Stimulated activated CD4-positive, alpha-beta T cell treated with anti-CD3 and anti-CD28 coated beads, Interleukin-4, amount 100 ng/mL, for 1 hour (primary cell): Measurements from ENCODE around the gene SLC25A13.
"Not testable (repeated sequence)": the region's sequence is repeated elsewhere in the genome, so short reads cannot be mapped to it uniquely, and the experiment has no call there.

Experiments
- DNase-seq: peaks from one replicate; pipeline ENCODE4 v3.0.0-alpha.2; 2020

Gene SLC25A13

DNA sequence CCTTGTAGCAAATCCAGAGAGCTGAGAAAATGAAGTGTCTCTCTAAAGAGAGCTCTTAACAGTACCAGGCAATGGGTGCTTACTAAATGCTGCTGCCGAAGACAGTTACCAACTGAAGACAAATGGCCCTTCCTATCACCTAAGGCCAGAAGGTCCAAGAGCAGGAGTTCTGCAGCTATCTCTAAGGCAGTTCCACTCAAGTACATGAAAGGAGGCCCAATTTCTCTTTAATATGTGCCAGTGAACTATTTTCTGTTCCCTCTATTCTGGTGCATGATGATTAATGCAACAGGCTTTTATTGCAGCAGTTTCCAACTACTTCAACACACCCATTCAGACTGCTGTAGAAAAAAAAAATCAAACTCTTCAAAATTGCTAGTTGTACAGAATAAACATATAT is 122.5 kb downstream of the SLC25A13 start:
- DNase-seq: no peak

- no peak for DNase-seq
Measured at GRCh38 chr7:96198047-96198636, 123.8 kb downstream of the SLC25A13 start.

DNA sequence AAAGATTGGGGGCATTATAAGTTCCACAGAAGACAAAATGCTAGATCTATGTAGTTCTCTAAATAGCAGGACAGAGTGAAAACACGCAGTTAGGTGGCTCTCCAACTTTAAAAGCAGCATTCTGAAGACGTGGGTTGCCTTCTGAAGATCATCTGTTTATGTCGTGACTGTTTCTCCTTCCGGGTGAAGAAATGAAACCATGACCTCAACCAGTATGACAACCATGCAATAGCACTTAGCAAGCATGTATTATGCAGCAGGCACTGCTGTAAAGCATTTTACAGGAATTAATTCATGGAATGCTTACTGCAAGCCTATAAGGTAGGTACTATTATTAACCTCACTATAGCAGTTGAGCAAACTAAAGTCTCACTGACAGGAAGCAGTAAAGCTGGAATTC is 125.2 kb downstream of the SLC25A13 start:
- DNase-seq: no peak

- DNase-seq: no peak
Measured at GRCh38 chr7:96189129-96189820, 132.6 kb downstream of the SLC25A13 start.

GRCh38 chr7:96188591-96188991 is 133.3 kb downstream of the SLC25A13 start:
- no peak for DNase-seq

GRCh38 chr7:96188174-96188581 is 133.7 kb downstream of the SLC25A13 start:
- no peak for DNase-seq

GRCh38 chr7:96187735-96188134 is 134.2 kb downstream of the SLC25A13 start:
- DNase-seq: no peak

DNA sequence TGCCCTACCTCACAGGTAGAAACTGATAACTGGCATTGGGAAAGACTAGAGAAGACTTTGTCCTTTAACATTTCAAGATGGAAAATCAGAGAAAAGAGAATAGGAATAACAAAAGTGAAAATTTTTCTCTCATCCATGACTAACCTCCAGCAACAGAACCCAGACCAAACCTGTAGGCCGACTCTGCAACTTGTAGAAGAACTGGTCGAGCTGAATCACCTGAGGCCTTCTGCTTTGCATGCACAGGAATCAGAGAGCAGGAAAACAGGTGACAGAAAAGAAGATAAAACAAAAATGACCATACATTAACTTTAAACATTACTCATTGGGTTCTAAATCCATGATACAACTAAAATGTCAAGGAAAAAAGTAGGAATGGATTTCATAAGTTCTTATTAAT is 137.1 kb downstream of the SLC25A13 start:
- no peak for DNase-seq

- no peak for DNase-seq
Measured at GRCh38 chr7:96183163-96183670, 138.7 kb downstream of the SLC25A13 start.

- no peak for DNase-seq
Measured at GRCh38 chr7:96182424-96183158, 139.3 kb downstream of the SLC25A13 start.

DNA sequence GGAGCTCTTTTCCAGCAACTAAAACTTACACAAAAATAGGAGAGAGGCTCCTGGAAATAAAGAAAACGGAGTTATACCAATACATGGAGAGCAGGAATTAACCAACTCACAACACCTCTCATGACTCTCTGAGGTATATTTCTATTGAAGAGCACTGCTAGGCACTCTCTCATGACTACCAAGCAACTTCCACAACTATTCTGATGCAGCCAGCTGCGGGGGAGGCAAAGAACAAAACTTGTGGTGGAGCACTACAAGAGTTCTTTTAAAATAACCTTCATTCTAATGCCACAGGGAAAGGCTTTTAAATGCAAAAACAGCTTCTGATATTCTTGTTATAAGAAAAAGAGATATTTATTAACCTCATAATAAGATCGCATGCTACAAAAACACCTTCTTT is 140.7 kb downstream of the SLC25A13 start:
- no peak for DNase-seq

- DNase-seq: no peak
Measured at GRCh38 chr7:96179837-96180236, 142.1 kb downstream of the SLC25A13 start.

DNA sequence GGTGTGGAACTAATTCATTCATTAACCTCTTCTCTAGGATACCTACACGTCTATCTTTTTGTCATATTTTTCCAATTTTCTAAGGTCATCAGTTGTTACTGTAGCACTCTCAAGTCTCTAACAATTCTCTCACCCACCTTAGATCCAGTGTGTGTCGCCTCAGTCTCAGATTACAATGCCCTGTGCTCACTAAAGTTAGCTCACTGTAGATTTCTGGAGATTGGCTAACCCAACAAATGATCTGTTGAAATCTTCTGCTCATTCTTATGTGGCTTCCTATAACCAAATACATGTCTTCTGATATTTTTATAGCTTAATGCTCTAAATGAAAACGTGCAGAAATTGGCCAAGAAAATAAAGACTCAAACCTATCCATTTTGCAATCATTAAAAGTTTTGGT is 142.6 kb downstream of the SLC25A13 start:
- no peak for DNase-seq

DNA sequence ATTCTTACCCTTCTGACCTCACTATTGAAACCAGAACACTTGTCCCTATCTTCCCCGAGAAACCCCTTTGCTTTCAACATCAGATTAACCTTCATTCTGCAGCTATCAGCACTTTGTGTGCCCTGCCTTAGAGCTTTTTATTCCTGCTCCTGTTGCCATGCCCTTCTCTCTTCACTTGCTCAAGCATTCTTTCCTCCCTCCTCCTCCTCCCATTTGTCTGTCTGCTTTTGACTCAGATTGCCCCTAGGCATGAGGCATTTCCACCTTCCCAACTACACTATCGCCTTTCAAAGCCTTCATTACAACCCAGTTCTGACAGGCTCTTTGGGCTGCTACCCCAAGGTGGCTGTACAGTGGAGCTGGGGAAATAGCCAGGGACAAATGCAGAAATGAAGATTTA is 143.3 kb downstream of the SLC25A13 start:
- no peak for DNase-seq

GRCh38 chr7:96177353-96177752 is 144.5 kb downstream of the SLC25A13 start:
- no peak for DNase-seq

DNA sequence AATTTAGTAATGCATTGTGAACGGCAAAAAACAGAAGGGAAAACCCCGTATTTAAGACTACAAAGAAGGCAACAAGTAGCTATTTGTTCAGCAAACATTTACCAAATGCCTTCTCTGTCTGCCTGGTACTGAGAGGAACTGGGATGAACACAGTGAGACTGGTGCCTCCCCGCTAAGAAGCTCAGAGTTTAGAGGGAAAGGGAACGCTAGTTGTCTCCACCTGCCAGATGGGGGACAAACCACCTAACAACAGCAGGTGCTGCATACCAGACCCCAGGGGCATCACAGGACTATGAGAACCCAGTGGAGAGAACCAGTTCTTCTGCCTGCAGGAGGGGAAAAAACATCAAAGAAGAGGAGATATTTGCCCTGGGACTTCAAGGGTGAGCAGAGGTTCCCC is 147.1 kb downstream of the SLC25A13 start:
- DNase-seq: no peak

DNA sequence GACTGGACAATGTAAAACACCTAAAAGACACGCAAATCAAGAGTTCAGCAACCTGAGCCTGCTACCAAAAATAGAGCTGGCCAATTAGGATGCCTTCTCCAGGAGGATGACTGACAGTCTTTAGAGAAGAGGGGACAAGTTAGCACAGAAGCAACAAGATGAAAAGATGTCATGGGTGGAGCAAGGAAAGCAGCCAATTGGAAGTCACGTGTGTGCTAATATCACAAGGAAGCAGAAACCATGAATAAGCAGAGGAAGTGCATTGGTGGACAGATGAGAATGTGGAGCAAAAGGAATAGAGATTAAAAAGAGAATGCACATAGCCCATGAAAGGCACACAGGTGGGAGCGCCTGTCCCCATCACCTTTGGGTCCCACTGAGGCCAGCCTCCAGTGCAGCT is 148.1 kb downstream of the SLC25A13 start:
- no peak for DNase-seq

DNA sequence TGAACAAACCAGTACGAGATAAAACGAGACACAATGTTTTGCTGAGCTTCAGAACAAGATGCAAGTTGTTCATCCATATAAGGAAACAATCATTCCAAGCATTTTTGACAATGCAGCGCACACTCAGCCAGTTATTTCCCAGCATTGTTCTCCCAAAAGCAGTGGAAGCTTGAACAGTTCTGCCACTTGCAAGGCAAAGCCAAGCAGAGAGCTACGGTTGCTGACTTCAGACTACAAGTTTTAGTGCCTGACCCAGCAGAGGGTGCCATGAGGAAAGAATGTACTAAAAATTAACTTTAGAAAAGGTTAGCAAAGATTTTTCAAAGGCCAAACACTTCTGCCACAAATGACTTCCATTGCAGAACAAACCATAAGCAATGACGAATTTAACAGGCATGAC is 152.5 kb downstream of the SLC25A13 start:
- no peak for DNase-seq

GRCh38 chr7:96167424-96167823 is 154.5 kb downstream of the SLC25A13 start:
- DNase-seq: no peak

- DNase-seq: no peak
Measured at GRCh38 chr7:96161897-96162296, 160.0 kb downstream of the SLC25A13 start.

DNA sequence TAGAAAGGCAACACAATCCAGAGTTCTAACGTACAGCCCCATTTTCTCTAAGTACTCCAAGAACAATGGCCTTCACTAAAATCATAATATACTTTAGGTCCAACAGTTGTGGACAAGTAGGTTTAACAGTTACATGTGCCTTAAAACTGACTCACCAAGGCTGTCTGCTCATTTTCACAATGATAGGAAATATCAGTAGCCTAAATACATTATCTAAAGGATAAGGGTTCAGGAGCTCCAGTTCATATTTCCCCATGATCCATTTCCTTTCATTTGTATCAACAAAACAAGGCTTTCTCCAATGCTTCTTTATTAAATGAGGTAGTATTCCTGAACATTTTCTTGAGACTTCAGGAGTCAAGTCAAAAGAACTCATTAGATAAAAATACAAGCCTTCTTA is 164.0 kb downstream of the SLC25A13 start:
- no peak for DNase-seq

- DNase-seq: not testable (repeated sequence)
Measured at GRCh38 chr7:96154506-96154905, 167.4 kb downstream of the SLC25A13 start.

DNA sequence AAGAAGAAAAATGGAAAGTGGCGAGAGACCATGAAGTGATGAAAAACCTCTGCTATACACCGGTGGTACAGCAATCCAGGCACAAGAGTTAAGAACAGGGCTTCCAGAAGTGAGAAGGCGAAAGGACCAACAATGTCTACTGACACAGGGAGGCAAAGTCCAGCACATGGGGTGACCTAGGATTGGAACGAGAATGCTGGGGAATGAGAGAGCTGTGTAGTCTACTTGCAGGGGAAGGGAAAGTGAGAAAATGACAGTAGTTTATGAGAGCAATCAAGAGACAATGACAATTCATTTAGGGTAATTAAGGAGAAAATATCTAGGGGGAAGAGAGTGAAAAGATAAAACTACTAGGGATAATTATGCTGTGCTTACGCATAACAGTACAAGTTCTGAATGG is 169.2 kb downstream of the SLC25A13 start:
- no peak for DNase-seq

- DNase-seq: no peak
Measured at GRCh38 chr7:96151889-96152288, 170.0 kb downstream of the SLC25A13 start.
